ENCODE data around the gene MSRB2. TPM values are rescaled to one million over a fixed set of nuclear protein-coding genes. Genes with fewer than 3 reads are reported as not detected.

Gene MSRB2
- 31.3 TPM for total RNA-seq (ENCODE audit: unreplicated experiment)
- long read RNA-seq, transcript MSRB2-201 (5 exons, 1,803 nt): major isoform, 11 of 13 reads
- long read RNA-seq, partial matches to known transcripts: 1 of 13 reads
- long read RNA-seq, other reads (novel, unspliced or antisense): 1 of 13 reads

DNA sequence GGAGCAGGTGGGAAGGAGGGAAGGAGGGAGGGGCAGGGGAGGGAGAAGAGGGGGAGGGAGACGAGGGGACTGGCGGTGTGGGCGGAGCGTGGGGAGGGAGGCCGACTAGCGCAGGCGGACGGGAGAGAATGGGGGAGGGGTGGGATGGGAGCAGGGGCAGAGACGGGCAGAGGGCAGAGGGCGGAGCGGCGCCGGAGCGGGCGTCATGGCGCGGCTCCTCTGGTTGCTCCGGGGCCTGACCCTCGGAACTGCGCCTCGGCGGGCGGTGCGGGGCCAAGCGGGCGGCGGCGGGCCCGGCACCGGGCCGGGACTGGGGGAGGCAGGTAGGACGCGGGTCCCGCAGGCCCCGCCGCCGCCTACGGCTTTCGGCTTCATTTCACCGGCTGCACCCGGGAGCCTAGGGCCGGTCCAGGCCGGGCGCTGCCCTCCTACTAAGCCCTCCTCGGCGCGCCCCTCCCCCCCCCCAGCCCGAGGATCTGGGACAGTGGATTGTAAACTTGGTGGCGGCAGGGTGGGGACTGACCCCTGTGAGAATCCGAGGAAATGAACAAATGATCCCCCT lies at the start of gene MSRB2:
Gene MSRB2, plus strand, starts transcription at position 176 of the 562 bp plus-strand sequence. Its CDS starts 30 bp downstream, at position 206.
- TF ChIP-seq, protein P1, sequence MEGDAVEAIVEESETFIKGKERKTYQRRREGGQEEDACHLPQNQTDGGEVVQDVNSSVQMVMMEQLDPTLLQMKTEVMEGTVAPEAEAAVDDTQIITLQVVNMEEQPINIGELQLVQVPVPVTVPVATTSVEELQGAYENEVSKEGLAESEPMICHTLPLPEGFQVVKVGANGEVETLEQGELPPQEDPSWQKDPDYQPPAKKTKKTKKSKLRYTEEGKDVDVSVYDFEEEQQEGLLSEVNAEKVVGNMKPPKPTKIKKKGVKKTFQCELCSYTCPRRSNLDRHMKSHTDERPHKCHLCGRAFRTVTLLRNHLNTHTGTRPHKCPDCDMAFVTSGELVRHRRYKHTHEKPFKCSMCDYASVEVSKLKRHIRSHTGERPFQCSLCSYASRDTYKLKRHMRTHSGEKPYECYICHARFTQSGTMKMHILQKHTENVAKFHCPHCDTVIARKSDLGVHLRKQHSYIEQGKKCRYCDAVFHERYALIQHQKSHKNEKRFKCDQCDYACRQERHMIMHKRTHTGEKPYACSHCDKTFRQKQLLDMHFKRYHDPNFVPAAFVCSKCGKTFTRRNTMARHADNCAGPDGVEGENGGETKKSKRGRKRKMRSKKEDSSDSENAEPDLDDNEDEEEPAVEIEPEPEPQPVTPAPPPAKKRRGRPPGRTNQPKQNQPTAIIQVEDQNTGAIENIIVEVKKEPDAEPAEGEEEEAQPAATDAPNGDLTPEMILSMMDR (IDR thresholded peaks at IDR 0.05; ENCODE audit: partially characterized antibody, unreplicated experiment): no peak
- H3K27ac Mint-ChIP-seq (ENCODE audit: unreplicated experiment): peak within 1 kb of the TSS; percentile 99
- peaks cover 13% of the 10 kb centered on the region for H3K36me3 Mint-ChIP-seq (ENCODE audit: unreplicated experiment)
- H3K9me3 Mint-ChIP-seq (ENCODE audit: unreplicated experiment): peaks cover 8% of the 10 kb centered on the region
- peak; percentile 93 for DNase-seq
- peaks cover 10% of the 10 kb centered on the region for H3K27me3 Mint-ChIP-seq (ENCODE audit: unreplicated experiment)
- peaks cover 16% of the 10 kb centered on the region for H3K4me1 Mint-ChIP-seq (ENCODE audit: low read depth, unreplicated experiment)
- peak within 1 kb of the TSS; percentile 97 for H3K4me3 Mint-ChIP-seq (ENCODE audit: unreplicated experiment)

DNA sequence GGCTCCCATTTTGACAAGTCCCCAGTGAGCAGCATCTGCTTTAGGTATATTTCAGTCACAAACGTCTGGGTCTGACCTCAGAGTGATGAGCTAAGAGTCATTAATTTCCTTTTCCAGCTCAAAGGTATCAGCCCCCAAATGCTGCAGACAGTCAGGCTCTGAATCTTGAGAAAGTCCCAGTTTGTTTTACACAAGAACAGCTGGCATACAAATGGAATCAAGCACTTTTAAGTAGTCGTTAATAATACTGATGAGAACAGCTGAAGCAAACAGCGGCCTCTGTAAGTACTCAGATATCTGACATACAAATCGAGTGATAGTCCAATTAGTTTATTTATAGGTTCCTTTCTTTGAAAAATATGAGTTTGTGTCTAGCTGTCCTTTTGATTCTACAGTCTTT lies 49.4 kb upstream of the MSRB2 start:
- no peak for DNase-seq
- H3K9me3 Mint-ChIP-seq (ENCODE audit: unreplicated experiment): peaks cover 3% of the 10 kb centered on the region
- no peaks in the 10 kb centered on the region for H3K27me3 Mint-ChIP-seq (ENCODE audit: unreplicated experiment)
- H3K36me3 Mint-ChIP-seq (ENCODE audit: unreplicated experiment): no peaks in the 10 kb centered on the region
- no peaks in the 10 kb centered on the region for H3K4me1 Mint-ChIP-seq (ENCODE audit: low read depth, unreplicated experiment)
- no peak overlapping the region for H3K27ac Mint-ChIP-seq (ENCODE audit: unreplicated experiment)
- TF ChIP-seq, protein P1 (IDR thresholded peaks at IDR 0.05; ENCODE audit: partially characterized antibody, unreplicated experiment): no peak
- no peak overlapping the region for H3K4me3 Mint-ChIP-seq (ENCODE audit: unreplicated experiment)

DNA sequence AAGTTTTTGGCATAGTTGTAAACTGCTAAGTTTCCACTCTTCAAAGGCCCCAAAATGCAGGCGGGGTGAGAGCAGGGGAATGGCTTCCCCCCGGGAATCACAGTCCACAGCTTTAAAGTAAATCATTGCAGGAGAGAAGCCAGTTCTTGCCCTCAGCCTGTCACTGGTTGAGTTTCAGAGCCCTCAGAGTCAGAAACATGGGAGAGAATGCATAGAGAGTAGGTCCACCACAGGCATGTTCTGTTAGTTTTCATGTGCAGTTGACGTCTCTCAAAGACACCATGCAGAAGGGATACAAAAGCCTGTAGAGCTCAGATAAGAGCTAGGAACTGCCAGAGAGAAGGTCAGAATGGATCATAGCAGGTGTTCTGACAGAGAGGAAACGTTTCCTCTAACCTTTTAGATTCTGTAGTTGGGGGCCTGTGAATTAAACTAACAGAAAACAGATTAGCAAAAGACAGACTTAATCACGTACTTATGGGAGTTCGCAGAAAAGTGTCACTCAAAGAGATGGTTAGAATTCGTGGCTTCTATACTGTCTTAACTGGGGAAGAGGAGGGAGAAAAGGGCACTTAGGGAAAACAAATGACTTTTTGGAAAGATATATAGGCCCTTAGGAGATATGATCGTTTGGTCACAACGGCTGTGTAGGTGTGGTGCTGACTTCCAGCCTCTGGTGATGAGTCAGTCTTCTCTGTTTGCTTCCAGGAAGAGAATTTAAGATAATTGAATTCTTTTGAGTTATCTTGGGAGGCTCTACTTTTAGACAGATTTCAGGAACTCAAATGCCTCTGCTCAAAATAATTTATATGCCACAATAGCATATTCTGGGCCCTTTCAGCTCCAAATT lies 48.0 kb upstream of the MSRB2 start:
- DNase-seq: no peak
- no peaks in the 10 kb centered on the region for H3K9me3 Mint-ChIP-seq (ENCODE audit: unreplicated experiment)
- no peak overlapping the region for H3K27ac Mint-ChIP-seq (ENCODE audit: unreplicated experiment)
- H3K4me3 Mint-ChIP-seq (ENCODE audit: unreplicated experiment): no peak overlapping the region
- TF ChIP-seq, protein P1 (IDR thresholded peaks at IDR 0.05; ENCODE audit: partially characterized antibody, unreplicated experiment): no peak
- no peaks in the 10 kb centered on the region for H3K36me3 Mint-ChIP-seq (ENCODE audit: unreplicated experiment)
- no peaks in the 10 kb centered on the region for H3K4me1 Mint-ChIP-seq (ENCODE audit: low read depth, unreplicated experiment)
- H3K27me3 Mint-ChIP-seq (ENCODE audit: unreplicated experiment): no peaks in the 10 kb centered on the region

DNA sequence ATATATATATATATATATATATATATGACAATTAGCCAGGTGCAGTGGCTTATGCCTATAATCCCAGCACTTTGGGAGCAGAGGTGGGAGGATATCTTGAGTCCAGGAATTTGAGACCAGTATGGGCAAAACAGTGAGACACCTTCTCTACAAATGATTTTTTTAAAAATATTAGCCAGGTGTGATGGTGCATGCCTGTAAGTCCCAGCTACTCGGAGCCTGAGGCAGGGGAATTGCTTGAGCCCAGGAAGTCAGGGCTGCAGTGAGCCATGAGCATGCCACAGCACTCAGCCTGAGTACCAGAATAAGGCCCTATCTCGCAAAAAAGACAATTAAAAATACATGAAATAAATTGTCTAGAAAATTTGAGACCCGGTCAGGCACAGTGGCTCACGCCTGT lies 47.2 kb upstream of the MSRB2 start:
- H3K4me1 Mint-ChIP-seq (ENCODE audit: low read depth, unreplicated experiment): no peaks in the 10 kb centered on the region

More for the DNA sequence above, 47.2 kb upstream of the MSRB2 start:
- Mint-ChIP-seq H3K27me3 (ENCODE audit: unreplicated experiment) (no peaks in the 10 kb centered on the region), H3K9me3 (ENCODE audit: unreplicated experiment) (no peaks in the 10 kb centered on the region), H3K4me3 (ENCODE audit: unreplicated experiment) (no peak overlapping the region), H3K27ac (ENCODE audit: unreplicated experiment) (no peak overlapping the region), H3K36me3 (ENCODE audit: unreplicated experiment) (no peaks in the 10 kb centered on the region)
- TF ChIP-seq, protein P1 (IDR thresholded peaks at IDR 0.05; ENCODE audit: partially characterized antibody, unreplicated experiment): no peak
- no peak for DNase-seq

Measured in glutamatergic neuron (in vitro differentiated cells).